EH (cell line): ENCODE measurements around the gene DNM3.
A peak's percentile ranks its signal among the peaks of the same experiment; 100 is the strongest.

Experiments
- DNase-seq: peaks from one replicate; pipeline ENCODE4 v3.0.0-alpha.2; 2015; ENCODE audit warnings: low read depth

Gene DNM3

DNA sequence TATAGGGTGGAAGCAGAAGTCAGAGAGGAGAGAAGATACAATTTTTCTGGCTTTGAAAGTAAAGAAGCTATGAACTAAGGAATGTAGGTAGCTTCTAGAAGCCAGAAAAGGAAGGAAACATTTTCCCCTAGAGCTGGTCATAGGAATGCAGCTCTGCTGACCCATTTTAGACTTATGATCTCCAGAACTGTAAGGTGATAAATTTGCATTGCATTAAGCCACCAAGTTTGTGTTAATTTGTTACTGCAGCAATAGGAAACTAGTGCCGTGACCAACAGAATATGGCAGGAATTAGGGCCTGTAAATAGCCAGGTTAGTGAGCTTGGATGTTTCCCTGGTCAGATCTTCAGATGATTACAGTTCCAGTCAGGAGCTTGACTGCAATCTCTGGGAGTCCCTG lies 334.9 kb downstream of the DNM3 start:
- DNase-seq = no peak

DNA sequence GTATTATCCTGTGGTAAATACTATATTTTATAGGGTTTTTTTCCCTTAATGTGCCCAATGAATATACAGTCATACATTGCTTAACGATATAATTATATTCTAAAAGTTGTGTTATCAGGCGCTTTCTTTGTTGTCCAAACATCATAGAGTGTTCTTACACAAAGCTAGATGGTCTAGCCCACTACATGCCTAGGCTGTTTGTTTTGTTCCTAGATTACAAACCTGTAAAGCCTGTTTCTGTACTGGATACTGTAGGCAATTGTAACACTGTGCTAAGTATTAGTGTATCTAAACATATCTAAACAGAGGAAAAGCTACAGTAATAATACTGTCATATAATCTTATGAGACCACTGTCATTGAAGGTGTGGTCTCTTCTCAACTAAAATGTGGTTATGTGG lies 336.6 kb downstream of the DNM3 start:
- DNase-seq = no peak

DNA sequence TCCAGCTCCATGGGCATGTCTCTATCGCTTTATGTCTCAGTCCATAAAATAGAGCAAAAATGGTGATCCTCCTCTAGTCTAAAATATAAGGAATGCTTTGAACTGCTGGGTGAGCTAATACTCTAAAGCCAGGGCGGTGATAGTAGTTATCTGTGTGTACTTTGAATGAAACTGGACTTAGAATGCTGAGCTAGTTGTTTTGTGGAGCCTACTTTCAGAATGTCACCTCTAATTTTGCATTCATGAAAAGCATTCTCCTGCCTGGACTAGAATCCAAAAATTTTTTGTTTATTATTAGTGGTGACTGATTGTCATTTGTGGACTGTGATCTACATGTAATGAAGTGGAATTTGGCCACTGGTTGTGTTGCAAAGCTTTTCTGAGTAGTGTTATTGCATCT lies 337.6 kb downstream of the DNM3 start:
- DNase-seq = no peak

DNA sequence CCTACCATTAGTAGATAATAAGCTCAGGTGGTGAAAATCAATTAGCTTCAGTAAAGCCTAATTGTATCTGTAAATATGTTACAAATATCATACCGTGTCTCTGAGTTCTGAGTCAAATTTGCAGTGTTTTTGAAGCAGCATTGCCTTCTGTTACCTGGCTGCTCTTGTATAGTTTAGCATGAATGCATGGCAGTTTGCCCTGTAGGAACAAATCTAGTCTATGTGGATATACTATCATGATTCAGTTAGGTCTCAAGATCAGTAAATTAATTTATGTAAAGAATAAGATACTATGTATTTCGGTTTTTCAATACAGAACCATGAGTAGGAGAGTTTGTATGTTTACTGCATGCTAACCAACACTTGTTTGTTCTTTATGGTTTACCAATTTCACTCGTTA lies 338.6 kb downstream of the DNM3 start:
- DNase-seq = no peak

DNA sequence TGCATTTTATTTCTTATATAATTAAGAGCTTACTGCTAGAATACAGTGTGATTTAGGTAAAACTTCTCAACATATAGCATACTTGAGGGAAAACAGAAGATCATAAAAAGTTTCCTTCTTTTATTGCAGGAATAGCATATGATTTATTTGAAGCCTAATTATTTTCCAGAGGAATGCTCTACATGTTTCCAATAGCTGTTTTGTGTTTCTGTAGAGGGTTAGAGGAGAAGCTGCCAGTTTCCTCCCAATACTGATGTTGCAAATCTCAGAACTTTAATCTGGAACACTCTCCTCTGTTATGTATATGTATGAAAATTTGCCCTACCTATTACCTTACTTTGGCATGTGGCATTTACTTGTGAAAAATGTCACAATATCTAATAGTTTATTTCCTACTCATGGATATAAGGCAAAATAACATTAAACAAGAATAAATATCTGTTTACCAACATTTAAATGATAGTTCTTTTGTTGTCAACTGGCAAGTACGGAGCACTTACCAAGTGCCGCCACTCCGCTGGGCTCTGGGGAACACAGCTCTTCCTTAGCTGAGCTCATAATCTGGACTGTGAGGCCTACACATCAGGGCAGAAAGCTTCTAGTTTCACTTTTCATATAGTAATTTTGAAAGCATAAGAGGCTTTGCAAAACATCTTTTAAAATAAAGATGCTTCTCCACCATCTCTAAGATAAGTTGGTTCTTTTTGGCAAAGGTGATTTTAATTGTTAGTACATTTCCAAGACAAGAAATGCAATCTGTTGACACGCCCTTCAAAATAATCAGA lies 339.4 kb downstream of the DNM3 start:
- peak; percentile 62 for DNase-seq

DNA sequence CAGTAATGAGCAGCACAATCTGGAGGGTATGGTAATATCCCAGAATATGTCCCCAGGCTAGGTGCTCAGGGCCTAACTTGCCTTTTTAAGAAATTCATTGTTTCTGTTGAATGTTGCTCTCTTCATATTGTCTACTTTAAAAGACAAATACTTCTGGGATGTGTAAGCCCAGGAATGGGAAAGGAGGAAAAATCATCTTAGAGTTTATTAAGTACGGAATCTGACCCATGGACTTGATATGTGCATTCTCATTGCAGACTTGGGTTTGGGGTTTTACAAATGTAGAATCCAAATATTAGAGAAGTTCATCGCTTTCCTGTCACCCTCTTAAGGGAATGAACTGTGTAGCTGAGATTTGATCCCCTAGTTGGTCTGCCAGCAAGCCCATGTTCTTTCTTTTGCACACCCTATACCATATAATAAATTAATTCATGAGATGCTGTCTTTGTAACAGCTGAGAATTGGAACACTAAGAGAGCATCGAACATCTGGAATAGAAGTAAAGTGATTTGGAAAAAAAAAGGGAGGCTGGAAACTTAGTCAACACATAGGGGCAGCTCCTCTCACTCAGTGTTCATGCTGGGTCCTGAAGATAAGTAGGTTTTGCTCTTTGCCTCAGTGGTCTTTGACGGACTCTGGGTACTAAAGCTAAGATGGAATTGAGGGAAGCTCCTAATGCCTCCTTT lies 343.4 kb downstream of the DNM3 start:
- DNase-seq = peak; percentile 41

DNA sequence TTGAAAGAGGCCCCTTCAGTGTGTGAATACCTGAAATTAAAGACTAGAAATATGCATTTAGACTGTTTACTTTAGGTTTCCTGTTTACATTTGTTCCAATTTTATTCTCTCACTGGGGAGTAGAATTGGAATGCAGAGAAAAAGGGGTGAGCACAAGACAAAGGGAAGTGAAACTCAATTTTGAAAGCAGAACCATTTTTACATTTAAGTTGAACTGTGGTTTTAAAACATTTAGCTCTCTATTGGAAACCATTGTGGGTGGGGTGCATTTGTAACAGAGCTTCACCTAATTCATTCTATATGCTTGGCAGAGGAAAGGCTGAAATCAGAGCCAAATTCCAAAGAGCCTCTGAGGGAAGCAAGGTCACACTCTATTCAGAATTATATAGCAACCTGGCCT lies 343.9 kb downstream of the DNM3 start:
- peak; percentile 2 for DNase-seq

DNA sequence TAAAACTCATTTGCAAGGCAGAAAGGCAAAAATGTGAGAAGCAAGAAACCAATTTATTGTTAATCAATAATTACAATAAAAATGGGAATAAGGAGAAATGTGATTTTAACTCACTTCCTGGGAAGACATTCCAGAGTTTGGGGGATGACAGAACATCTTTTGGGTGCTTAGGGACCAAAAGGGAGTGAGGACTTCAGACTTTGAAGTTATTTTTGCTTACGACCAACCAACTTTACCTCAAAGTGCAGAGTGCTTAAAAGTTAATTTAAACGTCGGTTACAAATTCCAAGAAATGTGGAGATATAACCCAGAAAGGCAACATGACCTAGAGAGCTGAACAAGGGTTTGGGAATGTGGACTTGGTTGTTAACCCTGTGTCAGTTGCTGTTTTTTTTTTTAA lies 344.7 kb downstream of the DNM3 start:
- DNase-seq = no peak

DNA sequence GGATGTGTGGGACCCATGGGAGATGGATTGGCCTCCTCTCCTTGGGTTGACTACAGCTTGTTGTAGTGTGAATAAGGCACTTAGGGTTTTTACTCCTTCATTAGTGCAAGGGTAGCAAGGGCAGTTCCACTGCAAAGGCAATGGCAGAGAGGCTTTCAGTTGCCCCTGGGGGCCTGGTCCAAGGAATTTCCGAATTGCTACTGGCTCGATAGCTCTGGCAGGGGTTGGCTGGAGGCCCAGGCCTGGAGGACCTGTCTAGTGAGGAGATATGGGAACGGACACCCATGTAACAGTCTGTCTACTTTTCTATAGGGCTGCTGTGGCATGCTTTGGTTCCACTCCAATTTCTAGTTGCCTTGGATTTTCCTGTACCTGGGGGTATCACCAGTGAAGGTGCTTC lies 360.3 kb downstream of the DNM3 start:
- no peak for DNase-seq

DNA sequence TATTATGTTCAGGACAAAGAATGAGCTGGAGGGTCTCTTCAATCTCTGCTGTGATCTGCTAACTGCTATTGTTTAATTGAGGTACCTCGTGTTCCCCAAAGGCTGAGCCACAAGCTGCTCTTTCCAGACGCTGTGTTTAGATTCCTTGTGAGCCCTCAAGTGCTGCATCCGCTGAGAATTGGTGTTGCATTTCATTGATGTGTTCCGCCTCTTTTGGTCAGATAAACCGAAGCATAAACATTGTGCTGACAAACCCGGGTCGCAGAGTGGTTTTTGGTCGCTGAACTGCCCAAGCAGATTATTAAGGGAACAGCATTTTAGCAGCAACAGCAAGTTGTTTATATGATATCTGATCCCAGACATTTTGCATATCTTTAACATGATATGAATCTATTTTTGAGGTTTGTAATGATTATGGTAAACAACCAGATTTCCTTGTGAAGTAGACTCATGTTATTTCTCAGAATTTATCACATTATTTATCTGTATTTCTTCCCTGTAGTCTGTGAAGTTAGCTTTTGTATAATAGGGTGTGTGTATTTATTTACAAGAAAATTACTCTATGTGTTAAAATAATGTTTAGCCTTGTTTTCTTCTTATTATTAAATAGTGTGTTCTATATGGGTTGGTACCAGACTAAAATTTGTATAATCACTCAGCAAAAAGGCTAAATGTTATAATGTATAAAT lies 362.0 kb downstream of the DNM3 start:
- DNase-seq = peak; percentile 29

DNA sequence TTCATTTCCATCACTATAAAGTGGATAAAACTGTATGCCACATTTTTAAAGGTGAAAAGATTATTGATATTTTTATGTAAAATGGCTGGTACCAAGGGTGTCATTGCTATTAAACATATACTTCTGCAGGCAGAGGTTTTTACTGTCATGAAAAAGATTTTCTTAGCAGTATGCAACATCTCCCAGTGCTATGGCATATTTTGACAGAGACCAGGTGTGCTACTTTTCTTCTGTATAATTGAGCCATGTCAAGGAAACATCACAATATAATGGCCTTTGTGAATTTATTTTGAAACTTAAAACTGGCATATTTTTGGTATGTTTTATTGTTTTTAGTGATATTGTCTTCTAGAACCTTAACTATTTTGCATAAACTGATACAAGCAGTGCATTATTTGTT lies 362.6 kb downstream of the DNM3 start:
- DNase-seq = no peak

DNA sequence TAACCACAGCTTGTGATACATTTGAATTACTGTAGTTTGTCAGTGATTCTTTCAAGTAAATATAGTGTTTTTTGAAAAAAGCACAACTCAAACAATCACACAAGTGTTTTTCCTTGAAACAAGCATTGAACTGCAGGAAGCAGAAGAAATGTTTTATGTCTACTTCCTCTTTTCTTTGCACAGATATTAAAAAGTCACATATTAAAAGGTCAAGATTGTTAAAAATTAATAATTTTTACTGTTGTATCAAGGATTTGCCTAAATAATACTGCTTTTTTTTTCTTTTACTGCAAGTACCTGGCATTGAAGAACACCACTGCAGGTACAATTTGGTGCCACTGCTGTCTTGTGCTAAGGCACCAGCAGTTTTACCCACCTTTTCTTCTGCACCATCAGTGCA lies 365.0 kb downstream of the DNM3 start:
- no peak for DNase-seq

DNA sequence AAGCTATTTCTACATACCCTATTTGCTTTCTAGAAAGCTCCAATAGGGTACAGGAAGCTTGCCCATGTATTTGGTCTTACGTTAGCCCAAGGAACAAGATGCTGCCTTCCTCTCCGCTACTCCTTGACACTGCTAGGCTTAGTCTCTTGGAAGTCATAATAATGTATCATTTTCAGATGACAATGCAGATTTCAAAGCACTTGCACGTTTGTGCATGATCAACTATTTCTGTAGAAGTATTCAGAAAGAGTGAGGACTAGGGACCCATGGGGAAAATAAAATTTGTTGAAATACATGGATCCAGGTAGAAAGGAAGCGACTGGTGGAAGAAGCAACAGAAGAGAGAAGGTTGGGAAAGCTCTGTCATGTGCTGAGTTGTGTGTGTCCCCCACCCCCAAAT lies 367.3 kb downstream of the DNM3 start:
- no peak for DNase-seq

DNA sequence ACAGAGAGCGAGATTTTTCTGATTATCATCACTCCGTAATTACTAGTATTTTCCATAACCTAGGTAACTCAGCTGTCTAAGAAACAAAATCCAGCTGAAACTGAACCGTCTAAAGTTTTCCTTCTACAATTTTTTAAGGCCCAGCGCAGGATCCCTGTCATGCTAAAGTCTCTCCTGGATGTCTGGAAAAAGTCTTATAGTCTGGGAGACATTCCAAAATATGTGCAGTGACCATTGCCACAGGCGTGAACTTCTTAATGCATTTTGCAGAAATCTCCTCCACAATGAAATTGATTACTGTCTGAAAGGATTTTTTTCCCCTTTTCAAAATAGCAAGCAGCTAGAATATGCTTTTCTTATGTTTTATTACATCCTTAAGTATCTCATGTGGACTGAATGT lies 369.9 kb downstream of the DNM3 start:
- no peak for DNase-seq

DNA sequence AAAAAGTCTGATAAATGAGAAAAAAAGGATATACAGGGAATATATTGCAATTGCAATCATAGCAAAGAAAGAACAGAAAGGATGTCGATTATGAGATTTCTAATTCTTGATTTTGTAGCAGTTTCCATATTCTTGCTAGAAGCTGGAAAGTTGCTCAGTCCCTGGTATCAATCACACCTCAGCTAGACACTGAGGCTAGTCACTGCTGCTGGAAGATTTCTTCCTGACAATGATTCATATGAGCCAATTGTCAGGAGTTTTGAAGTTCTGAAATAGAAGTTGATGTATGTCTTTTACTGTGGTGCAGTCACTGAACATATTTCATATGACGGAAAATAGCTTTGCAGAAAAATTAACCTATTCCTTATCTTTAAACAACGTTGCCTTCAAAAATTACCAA lies 370.8 kb downstream of the DNM3 start:
- no peak for DNase-seq

DNA sequence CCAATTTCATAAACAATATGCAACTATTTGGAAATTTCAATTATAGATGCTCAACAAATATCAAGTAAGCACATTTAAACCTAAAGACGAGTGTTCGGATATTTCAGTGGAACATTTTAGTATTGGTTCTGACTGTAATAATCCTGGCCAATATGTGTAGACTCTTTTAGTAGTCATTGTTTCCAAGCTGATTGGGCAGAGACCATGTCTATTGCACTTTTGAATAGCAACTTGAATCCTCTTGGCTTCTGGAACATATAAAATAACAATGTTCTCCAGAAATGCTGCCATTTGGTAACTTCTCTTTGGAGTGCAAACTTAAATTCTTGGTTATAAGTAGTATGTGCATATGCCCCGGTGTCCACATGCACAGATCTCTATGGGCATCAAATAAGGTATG lies 373.7 kb downstream of the DNM3 start:
- no peak for DNase-seq

DNA sequence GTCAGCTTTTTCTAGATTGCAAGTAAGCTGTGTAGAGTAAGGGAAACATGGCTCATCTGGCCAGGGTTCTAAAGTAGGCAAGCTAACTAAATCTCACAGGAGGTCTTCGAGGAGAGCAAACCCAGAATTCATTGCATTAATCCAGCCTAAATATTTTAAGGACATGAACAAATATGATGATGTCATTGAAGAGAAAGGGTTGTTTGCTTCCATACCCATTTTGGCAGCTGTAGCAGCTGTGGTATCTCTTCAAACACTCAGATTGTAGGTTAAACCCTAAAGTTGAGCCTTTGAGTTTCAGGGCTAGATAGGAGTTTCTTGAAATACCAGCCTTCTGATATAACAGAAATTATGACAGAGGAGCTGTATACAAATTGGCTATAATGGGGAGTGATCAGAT lies 378.7 kb downstream of the DNM3 start:
- DNase-seq = no peak

DNA sequence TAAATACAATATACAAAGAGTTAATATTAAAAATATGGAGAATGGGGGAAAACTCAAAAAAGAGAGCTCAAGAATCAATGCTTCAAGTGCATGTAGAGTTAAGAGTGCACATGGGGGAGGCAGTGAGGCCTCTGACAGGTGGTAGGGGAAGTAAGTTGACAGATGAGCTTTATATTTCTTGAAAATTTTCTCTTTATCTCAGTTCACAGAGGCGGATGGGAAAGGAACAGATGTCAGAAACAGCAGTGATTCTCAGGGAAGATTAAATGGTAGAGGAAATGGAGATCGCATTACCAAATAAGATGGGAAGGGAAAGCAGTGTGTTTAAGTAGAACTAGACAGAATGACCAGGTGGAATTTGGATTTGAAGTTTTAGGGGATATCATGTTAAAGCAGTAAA lies 379.1 kb downstream of the DNM3 start:
- no peak for DNase-seq

DNA sequence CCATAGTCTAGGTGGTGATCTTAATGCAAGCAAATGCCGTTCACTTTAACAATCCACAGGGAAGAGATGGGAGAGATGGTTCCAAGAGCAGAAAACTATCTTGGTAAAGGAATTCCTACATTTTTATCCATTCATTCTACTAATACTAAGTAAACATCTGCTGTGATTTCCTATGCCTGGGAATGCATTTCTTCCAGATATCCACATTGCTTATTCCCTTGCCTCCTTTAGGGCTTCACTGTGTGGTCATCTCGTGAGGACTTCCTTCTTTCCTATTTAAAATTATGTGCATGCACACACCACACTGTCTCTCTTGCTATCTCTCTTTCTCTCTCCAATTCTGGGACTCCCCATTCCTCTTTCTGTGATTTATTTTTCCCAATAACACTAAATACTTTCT lies 380.1 kb downstream of the DNM3 start:
- no peak for DNase-seq

DNA sequence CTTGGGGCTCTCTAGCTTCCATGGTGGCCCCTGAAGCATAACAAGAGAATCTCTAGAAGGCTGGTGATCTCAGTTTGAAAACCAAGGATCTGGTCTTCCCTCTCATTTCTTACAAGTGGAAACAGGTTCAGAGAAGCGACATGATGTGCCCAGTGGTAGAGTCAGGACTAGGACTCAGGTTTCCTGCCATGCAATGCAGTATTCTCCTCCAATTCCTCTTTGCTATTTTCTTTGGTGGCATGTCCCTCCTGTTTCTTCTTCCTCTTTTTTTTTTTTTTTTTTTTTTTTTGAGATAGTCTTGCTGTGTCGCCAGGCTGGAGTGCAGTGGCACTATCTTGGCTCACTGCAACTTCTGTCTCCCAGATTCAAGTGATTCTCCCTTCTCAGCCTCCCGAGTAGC lies 383.6 kb downstream of the DNM3 start:
- DNase-seq = no peak

DNA sequence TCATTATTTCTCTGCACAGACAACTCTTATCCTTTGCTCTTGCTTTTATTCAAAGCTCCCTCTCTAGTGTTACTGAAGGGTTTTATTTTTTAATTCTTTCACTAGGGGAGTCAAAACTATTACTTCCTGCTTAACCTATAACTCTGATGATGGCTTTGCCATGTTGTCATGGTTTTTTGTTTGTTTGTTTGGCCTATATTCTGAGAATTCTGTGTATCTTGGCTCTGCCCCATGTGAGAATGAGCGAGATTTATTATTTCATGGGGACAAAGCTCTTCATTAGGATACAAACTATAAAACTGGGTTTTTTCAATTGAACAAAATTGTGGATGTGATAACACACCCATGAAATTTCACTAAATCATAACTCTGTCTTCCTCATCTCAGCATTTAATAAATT lies 388.6 kb downstream of the DNM3 start:
- DNase-seq = no peak

DNA sequence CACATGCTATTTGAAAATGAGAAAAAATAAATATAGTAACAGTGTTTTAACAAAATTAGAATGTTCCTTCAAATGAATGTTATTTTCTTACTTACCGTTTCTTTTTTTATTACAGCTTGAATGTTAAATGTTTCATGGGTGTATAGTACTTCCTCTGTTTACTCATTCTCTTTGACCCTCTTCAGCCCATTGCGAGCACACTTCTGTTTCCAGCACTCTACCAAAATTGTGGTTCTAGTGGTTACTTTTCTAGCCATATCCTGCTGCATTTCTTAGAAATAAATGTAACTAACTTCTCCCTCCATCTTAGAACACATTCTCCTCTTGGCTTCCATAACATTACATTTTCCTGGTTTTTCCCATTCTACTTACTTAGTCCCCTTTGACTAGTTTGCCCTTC lies 389.2 kb downstream of the DNM3 start:
- no peak for DNase-seq

DNA sequence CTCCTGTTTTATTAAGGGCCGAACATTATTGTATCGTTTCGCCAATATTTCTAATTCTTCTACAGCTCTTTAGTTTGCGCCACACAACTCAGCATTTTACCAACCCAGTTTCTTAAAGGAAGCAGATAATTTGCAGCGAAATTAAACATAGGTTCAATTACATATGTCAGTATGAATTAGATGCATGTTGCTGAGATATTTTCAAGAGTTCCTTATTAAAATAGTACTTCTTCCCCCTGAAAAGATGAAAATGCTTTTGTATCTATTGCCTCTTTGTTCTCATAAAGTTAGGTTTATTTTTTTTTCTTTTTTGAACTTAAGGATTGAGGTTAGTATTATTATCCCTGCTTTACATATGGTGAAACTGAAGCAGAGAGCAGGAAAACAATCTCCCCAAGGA lies 395.7 kb downstream of the DNM3 start:
- DNase-seq = no peak
